ENCODE data around the gene IMMP1L.
A peak's percentile ranks its signal among the peaks of the same experiment; 100 is the strongest.
"Not testable (repeated sequence)": the region's sequence is repeated elsewhere in the genome, so short reads cannot be mapped to it uniquely, and the experiment has no call there.

The IMMP1L gene

DNA sequence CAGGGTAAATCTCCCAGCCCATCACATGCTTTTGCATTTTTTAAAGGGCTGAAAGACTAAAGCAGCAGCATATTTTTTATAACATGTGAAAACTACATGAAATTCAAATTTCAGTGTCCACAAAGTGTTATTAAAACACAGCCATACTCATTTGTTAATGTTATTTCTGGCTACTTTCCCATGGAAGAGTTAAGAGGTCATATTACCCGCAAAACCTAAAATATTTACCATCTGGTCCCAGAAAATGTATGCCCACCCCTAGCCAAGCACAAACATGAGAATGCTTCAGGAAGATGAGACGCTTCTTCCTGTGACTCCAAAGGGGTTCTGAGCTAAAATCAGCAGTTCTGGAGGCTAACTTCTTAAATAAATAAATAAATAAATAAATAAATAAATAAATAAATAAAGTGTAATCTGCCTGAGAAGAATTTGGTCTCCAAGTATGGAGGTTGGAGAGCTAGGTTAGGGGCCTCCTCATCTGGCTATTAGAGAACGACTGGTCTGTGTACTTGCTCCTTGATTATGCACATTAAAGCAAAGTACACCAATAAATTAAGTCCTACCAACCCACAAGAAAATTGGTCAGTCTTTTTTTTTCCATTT is 9.7 kb downstream of the IMMP1L start:
- Histone ChIP-seq H3K36me3 (ENCODE audit: insufficient read depth) (no peaks in the 10 kb centered on the region), H3K4me1 (ENCODE audit: low read depth, poor library complexity, severe bottlenecking) (peaks cover 7% of the 10 kb centered on the region), H2AFZ (ENCODE audit: low read depth) (no peak overlapping the region), H3K4me3 (IDR thresholded peaks at IDR 0.05; ENCODE audit: insufficient read depth, low read depth, low read length) (no peak overlapping the region), H4K20me1 (ENCODE audit: insufficient read depth) (no peaks in the 10 kb centered on the region), H3K79me2 (ENCODE audit: insufficient read depth, low read depth) (no peaks in the 10 kb centered on the region), H3K27ac (no peak overlapping the region), H3K27me3 (ENCODE audit: insufficient read depth, low read depth) (no peaks in the 10 kb centered on the region), H3K9ac (no peak overlapping the region), H3K4me2 (no peak overlapping the region)
- TF ChIP-seq, protein P1, sequence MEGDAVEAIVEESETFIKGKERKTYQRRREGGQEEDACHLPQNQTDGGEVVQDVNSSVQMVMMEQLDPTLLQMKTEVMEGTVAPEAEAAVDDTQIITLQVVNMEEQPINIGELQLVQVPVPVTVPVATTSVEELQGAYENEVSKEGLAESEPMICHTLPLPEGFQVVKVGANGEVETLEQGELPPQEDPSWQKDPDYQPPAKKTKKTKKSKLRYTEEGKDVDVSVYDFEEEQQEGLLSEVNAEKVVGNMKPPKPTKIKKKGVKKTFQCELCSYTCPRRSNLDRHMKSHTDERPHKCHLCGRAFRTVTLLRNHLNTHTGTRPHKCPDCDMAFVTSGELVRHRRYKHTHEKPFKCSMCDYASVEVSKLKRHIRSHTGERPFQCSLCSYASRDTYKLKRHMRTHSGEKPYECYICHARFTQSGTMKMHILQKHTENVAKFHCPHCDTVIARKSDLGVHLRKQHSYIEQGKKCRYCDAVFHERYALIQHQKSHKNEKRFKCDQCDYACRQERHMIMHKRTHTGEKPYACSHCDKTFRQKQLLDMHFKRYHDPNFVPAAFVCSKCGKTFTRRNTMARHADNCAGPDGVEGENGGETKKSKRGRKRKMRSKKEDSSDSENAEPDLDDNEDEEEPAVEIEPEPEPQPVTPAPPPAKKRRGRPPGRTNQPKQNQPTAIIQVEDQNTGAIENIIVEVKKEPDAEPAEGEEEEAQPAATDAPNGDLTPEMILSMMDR (conservative IDR thresholded peaks at IDR 0.05; ENCODE audit: low read depth, low read length): no peak

GRCh38 chr11:31493762-31494161 is 15.7 kb downstream of the IMMP1L start:
- not testable (repeated sequence) for H3K4me1 ChIP-seq (ENCODE audit: low read depth, poor library complexity, severe bottlenecking); H3K9ac ChIP-seq; H4K20me1 ChIP-seq (ENCODE audit: insufficient read depth); H3K79me2 ChIP-seq (ENCODE audit: insufficient read depth, low read depth); H3K4me3 ChIP-seq (IDR thresholded peaks at IDR 0.05; ENCODE audit: insufficient read depth, low read depth, low read length); H3K36me3 ChIP-seq (ENCODE audit: insufficient read depth); H3K4me2 ChIP-seq; H3K27ac ChIP-seq; H2AFZ ChIP-seq (ENCODE audit: low read depth); H3K27me3 ChIP-seq (ENCODE audit: insufficient read depth, low read depth)

GRCh38 chr11:31493235-31493634 is 16.2 kb downstream of the IMMP1L start:
- TF ChIP-seq, protein P1 (conservative IDR thresholded peaks at IDR 0.05; ENCODE audit: low read depth, low read length): no peak

DNA sequence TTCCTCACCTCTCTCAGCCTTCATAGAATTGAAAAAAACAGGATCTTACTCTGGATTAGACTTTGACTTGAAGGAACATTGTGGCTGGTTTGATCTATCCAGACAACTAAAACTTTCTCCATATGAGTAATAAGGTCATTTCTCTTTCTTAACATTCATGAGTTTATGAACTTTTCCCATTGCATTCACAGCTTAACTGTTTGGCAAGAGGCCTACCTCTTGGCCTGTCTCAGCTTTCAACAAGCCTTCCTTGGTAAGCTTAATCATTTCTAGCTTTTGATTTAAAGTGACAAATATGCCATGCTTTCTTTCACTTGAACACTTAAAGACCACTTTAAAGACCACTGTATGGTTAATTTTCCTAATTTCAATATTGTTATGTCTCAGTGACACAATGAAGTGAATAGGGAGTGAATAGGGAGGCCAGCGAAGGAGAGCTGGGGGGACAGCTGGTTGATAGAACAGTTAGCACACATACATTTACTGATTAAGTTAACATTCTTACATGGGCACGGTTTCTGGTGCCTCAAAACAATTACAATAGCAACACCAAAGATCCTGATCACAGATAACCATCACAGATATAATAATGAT is 17.0 kb downstream of the IMMP1L start:
- Histone ChIP-seq H2AFZ (ENCODE audit: low read depth) (no peak overlapping the region), H3K4me2 (no peak overlapping the region), H3K4me3 (IDR thresholded peaks at IDR 0.05; ENCODE audit: insufficient read depth, low read depth, low read length) (no peak overlapping the region), H3K79me2 (ENCODE audit: insufficient read depth, low read depth) (no peaks in the 10 kb centered on the region), H3K27ac (no peak overlapping the region), H3K4me1 (ENCODE audit: low read depth, poor library complexity, severe bottlenecking) (no peaks in the 10 kb centered on the region), H4K20me1 (ENCODE audit: insufficient read depth) (no peaks in the 10 kb centered on the region), H3K27me3 (ENCODE audit: insufficient read depth, low read depth) (no peaks in the 10 kb centered on the region), H3K36me3 (ENCODE audit: insufficient read depth) (no peaks in the 10 kb centered on the region), H3K9ac (no peak overlapping the region)
- TF ChIP-seq, protein P1 (conservative IDR thresholded peaks at IDR 0.05; ENCODE audit: low read depth, low read length): no peak

More at GRCh38 chr11:31493235-31493634, 16.2 kb downstream of the IMMP1L start:
- no peak overlapping the region for H2AFZ ChIP-seq (ENCODE audit: low read depth)
- H3K4me3 ChIP-seq (IDR thresholded peaks at IDR 0.05; ENCODE audit: insufficient read depth, low read depth, low read length): no peak overlapping the region
- H3K4me2 ChIP-seq: no peak overlapping the region
- H4K20me1 ChIP-seq (ENCODE audit: insufficient read depth): no peaks in the 10 kb centered on the region
- H3K27ac ChIP-seq: no peak overlapping the region
- H3K79me2 ChIP-seq (ENCODE audit: insufficient read depth, low read depth): no peaks in the 10 kb centered on the region
- H3K4me1 ChIP-seq (ENCODE audit: low read depth, poor library complexity, severe bottlenecking): peaks cover 5% of the 10 kb centered on the region
- H3K27me3 ChIP-seq (ENCODE audit: insufficient read depth, low read depth): no peaks in the 10 kb centered on the region
- H3K36me3 ChIP-seq (ENCODE audit: insufficient read depth): no peaks in the 10 kb centered on the region
- no peak overlapping the region for H3K9ac ChIP-seq

DNA sequence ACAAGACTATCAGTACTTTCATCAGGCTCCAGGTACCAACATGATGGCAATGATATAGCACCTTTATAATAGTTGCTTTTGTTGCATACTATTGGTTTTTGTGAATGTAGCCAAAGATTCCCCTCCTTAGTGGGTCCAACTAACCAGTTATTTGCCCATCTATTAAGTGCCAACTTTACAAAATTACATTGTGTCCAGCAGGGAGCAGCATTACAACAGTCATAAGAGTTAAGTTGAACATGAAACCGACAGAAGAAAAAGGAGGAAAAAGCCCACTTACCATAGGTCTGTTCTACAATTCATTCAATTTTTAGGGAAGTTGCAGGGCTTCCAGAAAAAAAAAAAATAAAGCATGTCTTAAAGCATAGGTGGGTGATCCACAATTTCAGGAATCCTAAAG is 21.6 kb downstream of the IMMP1L start:
- no peaks in the 10 kb centered on the region for H3K27me3 ChIP-seq (ENCODE audit: insufficient read depth, low read depth)
- H3K27ac ChIP-seq: no peak overlapping the region
- TF ChIP-seq, protein P1 (conservative IDR thresholded peaks at IDR 0.05; ENCODE audit: low read depth, low read length): peak; percentile 61
- no peak overlapping the region for H3K4me3 ChIP-seq (IDR thresholded peaks at IDR 0.05; ENCODE audit: insufficient read depth, low read depth, low read length)
- H3K4me2 ChIP-seq: no peak overlapping the region
- H3K4me1 ChIP-seq (ENCODE audit: low read depth, poor library complexity, severe bottlenecking): no peaks in the 10 kb centered on the region
- no peaks in the 10 kb centered on the region for H4K20me1 ChIP-seq (ENCODE audit: insufficient read depth)
- no peak overlapping the region for H3K9ac ChIP-seq
- H3K79me2 ChIP-seq (ENCODE audit: insufficient read depth, low read depth): no peaks in the 10 kb centered on the region
- H3K36me3 ChIP-seq (ENCODE audit: insufficient read depth): no peaks in the 10 kb centered on the region
- H2AFZ ChIP-seq (ENCODE audit: low read depth): no peak overlapping the region

Measured in KMS-11 (cell line).